Amniotic epithelial cell (primary cell): ENCODE measurements around the gene CCDC43.
"Not testable (repeated sequence)": the region's sequence is repeated elsewhere in the genome, so short reads cannot be mapped to it uniquely, and the experiment has no call there.

ENCODE experiments used
- DNase-seq: peaks from one replicate; pipeline ENCODE4 v3.0.0-alpha.2; 2010; ENCODE audit warnings: low read depth

CCDC43 gene

DNA sequence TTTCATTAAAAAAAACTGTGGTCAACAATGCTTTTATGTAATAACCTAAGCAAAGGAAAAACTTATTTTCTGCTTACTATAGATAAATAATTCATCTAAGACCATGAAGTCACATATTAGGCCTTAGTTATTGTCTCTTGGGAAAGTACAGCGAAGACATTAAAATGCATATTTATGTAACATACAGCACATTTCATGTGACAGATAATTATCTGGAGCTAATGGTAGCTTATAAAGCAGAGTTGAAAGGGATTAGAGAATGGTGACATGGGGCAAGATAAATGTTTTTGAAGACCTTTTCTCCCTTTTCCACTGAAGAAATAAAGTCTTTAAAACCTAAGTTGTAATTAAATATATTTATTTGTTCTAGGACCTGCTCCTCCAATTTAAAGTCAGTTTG is 23.6 kb downstream of the CCDC43 start:
- no peak for DNase-seq

DNA sequence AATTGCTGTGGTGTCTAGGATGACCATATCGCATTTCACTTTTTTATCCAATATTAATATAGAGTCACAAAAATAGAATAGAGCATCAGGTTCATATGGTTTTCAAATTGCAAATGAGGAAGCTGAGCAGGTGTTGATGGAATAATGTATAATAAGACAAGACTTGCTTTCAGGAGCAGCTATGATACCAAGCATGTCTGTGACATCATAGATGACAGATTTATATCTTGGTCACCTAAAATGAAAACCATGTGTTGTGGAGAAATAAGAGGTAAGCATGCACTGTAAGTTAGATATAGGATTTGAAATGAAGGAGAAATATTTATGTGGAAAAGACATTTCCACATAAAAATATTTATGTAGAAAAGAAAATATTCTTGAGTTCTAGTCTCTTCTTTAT is 24.7 kb downstream of the CCDC43 start:
- DNase-seq: no peak

DNA sequence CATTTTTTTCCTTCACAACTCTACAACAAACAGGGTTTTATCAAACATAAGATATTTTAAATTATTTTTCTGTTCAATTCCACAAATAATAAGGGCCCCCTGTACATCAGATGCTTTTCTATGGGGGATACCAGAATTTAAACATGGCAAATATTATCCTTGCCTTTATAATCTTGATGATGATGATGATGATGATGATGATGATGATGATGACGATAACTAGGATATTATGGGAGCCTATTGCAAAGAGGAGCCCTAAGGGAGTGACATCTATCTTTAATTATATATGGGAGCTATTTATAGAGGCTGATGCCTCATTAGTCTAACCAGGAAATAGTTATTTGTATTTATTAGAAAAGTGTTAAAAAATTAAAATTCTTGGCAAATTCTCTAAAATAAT is 26.5 kb downstream of the CCDC43 start:
- no peak for DNase-seq

DNA sequence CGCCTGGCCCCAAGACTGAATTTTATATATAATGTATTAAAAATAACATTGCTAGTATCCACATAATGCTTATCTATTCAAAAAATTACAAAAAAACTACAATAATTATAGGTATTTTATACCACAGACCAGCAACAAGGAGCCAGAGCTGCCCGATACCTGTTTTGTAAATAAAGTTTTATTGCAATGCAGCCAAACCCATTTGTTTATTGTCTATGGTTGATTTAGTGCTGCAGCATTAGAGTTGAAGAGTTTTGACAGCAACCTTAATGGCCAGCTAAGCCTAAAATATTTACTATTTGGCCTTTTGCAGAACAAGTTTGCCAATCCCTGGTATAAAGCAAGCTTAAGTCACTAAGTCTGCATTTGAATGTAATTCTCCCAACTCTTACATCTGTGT is 27.7 kb downstream of the CCDC43 start:
- DNase-seq: no peak

DNA sequence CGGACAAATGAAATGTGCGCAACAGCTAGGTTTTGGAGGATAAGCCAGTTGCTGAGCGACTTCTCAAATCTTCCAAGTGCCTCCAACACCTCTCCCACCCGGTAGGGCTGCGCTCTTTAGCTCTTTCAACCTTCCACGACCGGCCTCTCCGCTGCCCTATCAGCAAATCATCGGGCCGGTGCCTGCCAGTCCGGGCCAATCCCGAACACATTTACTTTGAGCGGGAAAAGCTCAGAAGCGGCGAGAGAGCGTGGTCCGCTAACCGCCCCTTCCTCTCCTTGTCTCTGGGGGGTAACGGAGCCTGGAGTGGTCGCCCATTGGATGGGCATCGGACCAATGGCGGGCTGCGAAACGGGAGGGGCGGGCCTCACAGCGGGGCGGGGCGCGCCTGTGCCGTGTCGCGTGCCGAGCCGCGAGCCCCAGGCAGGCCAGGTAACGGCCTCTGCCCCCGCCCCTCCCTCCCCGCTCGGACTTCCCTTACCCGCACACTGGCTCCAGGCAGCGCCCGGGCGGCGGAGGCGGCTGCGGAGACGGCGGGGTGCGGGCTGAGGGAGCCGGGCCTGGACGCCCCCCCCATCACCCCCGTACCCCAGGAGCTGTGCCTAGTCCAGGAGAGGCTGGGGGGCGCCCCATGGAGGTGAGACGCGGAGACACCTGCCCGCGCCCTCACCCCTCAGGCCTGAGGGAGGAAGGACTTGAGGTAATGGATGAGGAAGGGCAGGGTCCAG is 33.4 kb downstream of the CCDC43 start, which contains the start of gene MEIOC:
Gene MEIOC, plus strand, starts transcription at position 486 of the 728 bp plus-strand sequence. Its CDS starts 146 bp downstream, at position 632.
- DNase-seq: peak; percentile 9

DNA sequence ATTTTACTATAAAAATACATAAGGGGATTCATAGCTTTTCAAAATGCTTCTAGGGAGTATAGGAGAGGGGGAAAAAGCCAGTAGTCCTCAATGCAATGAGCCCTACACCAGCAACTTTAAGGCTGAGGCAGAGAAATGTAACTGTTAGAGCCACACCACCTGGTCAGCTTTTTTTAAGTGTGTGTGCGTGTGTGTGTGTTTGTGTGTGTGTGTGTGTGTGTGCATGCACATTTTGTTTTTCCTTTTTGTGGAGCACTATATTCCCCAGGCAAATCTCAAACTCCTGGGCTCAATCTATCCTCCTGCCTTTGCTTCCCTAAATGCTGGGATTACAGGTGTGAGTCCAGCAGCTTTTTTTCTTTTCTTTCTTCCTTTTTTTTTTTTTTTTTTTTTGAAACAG is 35.6 kb downstream of the CCDC43 start:
- DNase-seq: no peak

DNA sequence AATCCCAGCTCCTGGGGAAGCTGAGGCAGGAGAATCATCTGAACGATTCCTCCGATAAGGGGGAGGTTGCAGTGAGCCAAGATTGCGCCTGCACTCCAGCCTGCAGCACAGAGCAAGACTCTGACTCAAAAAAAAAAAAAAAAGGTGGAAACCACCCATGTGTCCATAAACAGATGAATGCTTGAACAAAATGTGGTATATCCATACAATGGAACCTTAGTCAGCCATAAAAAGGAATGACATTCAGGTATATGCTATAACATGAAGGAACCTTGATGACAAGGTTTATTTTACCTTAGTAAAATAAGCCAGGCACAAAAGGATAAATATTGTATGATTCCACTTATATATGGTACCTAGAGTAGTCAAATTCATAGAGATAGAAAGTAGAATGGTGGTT is 36.2 kb downstream of the CCDC43 start:
- DNase-seq: no peak

DNA sequence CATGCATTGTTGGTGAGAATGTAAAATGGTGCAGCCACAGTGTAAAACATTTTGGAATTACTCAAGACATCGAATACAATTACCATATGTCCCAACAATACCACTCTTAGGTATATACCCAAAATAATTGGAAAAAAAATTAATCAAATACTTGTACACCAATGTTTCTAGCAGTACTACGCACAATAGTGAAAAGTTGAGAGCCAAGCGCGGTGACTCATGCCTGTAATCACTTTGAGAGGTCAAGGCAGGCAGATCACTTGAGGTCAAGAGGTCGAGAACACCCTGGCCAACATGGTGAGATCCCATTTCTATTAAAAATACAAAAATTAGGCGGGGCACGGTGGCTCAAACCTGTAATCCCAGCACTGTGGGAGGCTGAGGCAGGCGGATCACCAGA is 36.8 kb downstream of the CCDC43 start:
- no peak for DNase-seq

DNA sequence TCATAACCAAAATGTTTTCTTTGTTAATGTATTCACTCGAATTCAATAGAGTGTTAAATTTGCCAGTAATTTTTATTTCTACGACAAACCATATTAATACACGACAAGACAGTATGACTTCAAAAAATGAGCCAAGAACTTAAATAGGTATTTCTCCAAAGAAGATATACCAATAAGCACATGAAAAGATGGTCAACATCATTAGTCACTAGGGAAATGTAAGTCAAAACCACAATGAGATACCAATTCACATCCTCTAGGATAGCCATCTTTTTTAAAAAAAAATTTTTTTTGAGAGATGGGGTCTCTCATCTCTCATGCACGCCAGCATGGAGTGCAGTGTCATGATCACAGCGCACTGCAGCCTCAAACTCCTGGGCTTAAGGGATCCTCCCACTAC is 38.3 kb downstream of the CCDC43 start:
- DNase-seq: no peak

DNA sequence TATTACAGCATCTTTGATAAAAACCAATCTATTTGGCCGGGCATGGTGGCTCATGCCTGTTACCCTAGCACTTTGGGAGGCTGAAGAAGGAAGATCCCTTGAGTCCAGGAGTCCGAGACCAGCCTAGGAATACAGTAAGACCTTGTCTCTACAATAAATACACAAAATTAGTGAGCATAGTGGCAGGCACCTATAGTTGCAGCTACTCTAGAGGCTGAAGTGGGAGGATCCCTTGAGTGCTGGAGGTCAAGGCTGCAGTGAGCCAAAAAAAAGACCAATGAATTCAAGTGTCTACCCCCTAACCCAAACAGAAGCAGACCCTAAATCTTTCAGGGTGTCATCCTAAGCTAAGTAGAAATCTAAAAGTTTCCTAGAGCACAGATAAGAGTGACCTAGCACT is 40.6 kb downstream of the CCDC43 start:
- no peak for DNase-seq

DNA sequence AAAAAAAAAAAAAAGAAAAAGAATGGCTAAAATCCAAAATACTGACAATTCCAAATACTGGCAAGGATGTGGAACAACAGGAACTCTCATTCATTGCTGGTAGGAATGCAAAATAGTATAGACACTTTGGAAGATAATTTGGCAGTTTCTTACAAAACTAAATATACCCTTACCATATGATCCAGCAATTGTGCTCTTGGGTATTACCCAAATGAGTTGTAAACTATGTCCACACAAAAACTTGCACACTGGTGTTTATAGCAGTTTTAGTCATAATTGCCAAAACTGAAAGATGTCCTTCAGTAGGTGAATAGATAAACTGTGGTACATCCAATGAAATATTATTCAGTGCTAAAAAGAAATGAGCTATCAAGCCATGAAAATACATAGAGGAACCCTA is 41.8 kb downstream of the CCDC43 start:
- DNase-seq: no peak

DNA sequence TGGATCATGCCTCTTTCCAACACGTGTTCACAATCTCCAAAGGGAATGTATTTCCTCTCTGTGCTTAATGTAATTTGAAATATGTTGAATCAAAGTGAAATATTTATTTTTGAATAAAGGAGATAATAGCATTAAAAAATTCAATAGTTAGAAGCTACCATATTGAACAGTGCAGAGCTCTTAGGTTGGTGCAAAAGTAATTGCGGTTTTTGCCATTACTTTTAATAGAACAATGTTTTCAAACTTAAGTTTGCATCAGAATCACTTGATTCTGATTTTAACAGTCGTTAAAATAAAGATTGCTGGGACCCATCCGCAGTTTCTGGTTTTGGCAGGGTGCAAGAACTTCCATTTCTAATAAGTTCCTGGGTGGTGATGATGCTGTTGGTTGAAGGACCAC is 43.3 kb downstream of the CCDC43 start:
- no peak for DNase-seq

DNA sequence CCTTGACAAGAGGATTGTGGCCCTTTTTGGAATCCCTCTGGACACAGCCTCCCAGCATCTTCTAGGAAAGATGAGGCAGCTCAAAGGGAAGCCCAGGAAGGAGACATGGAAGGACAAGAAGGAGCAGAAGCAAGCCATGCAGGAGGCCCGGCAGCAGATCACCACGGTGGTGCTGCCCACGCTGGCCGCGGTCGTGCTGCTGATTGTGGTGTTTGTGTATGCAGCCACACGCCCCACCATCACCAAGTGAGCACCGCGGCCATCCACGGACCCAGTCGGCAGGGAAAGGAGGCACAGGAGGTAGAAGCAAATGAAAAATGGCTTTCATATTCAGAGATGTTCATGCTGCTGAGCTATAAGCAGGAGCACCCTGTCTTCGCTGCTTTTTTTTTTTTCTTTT is 44.2 kb downstream of the CCDC43 start:
- DNase-seq: no peak

DNA sequence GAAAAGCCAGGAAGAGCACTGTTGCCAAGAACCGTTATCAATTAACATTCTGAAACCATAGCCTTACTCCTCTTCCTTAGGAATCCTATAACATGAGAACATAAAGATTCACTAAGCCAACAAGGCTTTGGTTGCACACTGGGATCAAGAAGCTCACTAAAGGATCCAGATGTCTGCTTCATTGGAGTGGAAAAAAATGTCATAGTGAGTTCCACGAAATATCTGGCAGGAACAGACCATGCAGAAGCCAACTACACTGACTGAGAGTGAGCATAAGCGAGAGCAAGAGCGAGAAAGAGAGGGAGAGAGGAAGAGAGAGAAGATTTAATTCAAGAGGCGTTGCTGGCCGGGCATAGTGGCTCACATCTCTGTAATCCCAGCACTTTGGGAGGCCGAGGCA is 46.7 kb downstream of the CCDC43 start:
- DNase-seq: no peak

DNA sequence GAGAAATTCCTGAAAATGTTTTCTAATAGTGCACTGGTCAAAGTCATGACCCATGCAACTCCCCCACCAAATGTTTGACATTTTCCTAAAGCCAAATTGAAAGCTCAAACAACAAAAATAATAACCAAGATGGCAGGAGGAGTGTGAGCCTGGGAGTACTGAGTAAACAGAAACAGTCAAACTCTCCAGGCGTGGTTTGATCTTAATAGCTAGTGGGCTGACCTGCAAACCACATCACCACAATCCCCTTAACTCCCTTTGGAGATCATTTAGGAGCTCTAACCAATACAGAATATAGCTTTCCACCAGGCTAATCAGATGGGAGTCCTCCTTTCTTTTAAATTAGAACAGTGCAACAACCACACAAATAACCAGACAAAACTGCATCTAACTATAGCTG is 52.5 kb downstream of the CCDC43 start:
- DNase-seq: no peak

DNA sequence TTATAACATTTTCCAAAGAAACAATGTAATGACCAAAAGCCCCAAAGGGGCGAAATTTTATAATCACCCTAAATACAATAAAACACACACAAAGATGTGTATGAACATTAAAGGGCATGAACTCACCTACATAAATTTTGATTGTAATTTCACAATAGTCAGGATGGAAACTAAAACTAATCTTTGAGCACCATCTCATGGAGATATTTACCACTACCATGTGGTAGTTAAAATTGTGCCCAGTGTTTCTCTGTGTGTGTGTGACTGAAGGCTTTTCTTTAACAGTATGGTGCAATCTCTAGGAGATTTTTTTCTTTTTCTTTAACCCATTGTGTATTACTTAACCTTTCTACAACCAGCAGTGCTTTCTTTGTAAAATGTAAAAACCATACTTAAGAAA is 53.0 kb downstream of the CCDC43 start:
- peak; percentile 81 for DNase-seq

DNA sequence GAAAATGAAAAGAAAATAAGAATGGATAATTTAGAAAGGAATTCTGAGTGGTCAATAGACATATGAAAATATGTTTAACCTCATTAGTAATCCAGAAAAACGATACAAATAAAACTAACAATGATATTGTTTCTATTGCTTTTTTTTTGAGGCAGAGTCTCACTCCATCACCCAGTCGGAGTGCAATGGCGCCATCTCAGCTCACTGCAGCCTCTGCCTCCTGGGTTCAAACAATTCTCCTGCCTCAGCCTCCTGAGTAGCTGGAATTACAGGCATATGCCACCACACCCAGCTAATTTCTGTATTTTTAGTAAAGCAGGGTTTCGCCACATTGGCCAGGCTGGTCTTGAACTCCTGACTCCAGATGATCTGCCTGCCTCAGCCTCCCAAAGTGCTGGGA is 55.2 kb downstream of the CCDC43 start:
- not testable (repeated sequence) for DNase-seq

DNA sequence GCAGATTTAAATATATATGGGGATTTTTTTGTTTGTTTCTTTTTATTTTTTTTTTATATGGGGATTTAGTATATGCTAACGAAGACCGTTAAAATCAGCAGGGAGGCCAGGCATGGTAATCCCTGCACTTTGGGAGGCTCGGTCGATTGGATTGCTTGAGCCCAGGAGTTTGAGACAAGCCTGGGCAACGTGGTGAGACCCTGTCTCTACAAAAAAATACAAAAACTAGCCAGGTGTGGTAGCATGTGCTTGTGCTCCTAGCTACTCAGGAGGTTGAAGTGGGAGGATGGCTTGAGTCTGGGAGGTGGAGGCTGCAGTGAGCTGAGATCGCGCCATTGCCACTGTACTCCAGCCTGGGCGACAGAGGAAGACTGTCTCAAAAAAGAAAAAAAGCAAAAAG is 55.6 kb downstream of the CCDC43 start:
- DNase-seq: no peak

DNA sequence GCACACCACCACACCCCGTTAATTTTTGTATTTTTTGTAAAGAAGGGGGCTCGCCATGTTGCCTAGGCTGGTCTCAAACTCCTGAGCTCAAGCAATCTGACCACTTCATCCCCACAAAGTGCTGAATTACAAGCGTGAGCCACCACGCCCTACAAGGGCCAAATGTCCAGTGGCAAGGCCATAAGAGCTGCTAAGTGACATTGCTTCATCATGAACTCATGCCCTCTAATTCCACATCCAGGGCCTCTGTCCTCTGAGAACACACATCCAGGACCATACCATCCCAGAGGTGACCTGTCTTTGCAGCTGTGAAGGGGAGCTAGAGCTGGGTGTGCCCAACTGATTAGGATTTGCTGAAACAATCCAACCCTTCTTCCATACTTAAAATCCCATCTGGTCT is 58.9 kb downstream of the CCDC43 start:
- DNase-seq: no peak

DNA sequence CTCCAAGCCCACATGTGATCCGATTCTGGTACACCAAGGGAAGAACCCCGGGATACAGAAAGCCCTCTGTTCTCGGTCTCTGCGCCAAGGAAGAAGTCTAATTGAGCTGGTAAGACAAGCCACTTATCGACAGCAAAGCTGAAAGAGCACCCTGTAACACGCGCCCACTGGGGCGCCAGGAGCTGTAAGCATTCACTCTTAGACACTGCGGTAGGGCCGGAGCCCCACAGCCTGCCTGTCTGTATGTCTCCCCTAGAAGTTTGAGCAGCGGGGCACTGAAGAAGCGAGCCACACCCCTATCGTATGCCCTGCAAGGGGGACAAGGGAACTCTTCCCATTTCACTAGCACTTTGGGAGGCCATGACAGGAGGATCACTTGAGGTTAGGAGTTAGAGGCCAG is 60.3 kb downstream of the CCDC43 start:
- DNase-seq: no peak

DNA sequence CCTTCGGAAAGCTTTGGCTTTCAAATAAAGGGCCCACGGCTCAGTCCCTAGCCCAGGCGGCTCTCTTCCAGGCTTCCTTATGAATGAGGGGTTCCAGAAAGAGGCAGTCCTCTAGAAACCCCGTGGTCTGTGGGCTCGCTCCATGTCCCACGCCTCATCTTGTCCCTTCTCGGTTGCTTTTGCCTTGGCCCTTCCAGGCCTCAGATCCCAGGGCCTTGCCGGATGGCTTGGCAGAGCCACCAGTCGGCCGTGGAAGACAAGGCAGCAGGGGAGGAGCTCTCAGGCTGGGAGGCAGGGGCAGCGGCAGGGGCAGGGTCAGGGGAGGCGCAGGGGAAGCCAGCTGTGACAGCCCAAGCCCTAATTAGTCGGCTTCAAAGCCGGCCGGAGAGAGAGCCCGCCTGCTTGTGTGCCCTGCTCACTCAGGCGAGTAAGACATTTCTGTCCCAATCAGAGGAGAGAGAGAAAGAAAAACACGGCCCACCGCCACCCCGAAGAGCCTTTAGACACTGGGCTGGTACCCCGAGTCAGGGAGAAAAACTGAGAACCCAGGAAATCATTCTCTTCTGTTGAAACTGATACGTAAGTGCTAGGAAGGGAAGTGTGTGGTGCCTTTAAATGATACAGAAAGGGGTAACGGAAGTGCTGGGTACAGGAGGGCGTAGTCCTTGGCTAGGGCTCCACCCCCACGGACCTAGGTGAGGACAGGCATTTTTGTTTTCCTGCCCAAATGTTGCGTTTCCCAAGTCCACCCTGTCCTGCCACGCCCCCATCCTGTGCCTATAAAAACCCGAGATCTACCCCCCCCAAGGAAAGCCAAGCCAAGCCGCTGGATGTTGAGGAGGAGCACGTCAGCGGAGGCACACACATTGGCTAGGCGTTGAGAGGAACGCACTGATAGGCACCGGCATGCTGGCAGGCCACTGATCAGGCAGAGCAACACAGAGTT is 61.1 kb downstream of the CCDC43 start:
- DNase-seq: no peak

DNA sequence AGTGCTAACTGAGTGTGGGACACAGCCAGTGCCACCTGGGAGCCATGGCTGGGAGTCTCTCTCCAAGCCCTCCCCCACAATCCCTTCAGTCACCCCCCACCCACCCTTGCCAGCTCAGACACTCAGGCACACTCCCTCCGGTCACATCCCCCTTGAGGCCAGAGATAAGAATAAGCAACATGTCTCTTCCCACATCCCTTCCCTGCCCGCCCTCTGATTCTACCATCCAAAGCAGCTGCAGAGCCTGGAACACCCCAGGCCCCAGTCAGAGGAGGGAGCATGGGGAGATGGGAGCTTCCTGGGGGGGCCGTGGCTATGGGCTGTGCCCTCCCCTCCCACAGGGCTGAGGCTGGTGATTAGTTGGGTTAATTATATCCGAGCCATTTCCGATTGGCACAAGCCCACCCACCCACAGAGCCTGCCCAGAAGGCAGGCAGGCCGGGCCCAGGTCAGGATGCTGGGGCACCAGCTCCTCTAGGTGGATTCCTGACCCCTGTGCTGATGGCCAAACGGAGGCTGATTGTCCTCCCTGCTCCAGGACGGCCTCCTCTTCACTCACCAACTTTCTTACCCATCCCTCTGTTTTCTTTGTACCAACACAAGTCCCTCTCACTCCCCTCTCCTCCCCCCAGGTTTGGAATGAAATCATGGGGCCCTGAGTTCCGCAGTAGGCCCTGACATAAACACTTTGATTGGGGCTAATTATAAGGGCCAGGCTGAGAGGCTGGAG is 61.9 kb downstream of the CCDC43 start:
- no peak for DNase-seq
